IPS-18a (cell line): ENCODE results near the gene DBN1.

Experiments
- H3K27ac ChIP-seq: one replicate; pipeline ENCODE4 v1.5.1; 2013; ENCODE audit warnings: low read length
- H3K27me3 ChIP-seq: one replicate; pipeline ENCODE4 v1.6.1; 2013; ENCODE audit warnings: mild to moderate bottlenecking, low read length; ENCODE audit not compliant: control insufficient read depth, insufficient read depth
- H3K36me3 ChIP-seq: one replicate; pipeline ENCODE4 v1.6.1; 2013; ENCODE audit warnings: low read depth, low read length; ENCODE audit not compliant: control insufficient read depth
- H3K4me1 ChIP-seq: one replicate; pipeline ENCODE4 v1.6.1; 2013; ENCODE audit warnings: low read depth, low read length; ENCODE audit not compliant: control insufficient read depth
- H3K4me3 ChIP-seq: one replicate; pipeline ENCODE4 v1.5.1; 2013; ENCODE audit warnings: low read length
- H3K9ac ChIP-seq: one replicate; pipeline ENCODE4 v1.6.1; 2013; ENCODE audit warnings: mild to moderate bottlenecking, low read length, moderate library complexity
- H3K9me3 ChIP-seq: one replicate; pipeline ENCODE4 v1.6.1; 2013; ENCODE audit warnings: low read depth, low read length; ENCODE audit not compliant: control insufficient read depth

DBN1 gene

GRCh38 chr5:177494346-177495195 lies 21.1 kb upstream of the DBN1 start:
- H3K27ac ChIP-seq: peak overlapping the region; percentile 96
- H3K9me3 ChIP-seq: no peaks in the 10 kb centered on the region
- peak overlapping the region; percentile 95 for H3K9ac ChIP-seq
- H3K4me3 ChIP-seq: peak overlapping the region; percentile 80
- peaks cover 21% of the 10 kb centered on the region for H3K36me3 ChIP-seq
- peaks cover 32% of the 10 kb centered on the region for H3K4me1 ChIP-seq
- peaks cover 16% of the 10 kb centered on the region for H3K27me3 ChIP-seq

DNA sequence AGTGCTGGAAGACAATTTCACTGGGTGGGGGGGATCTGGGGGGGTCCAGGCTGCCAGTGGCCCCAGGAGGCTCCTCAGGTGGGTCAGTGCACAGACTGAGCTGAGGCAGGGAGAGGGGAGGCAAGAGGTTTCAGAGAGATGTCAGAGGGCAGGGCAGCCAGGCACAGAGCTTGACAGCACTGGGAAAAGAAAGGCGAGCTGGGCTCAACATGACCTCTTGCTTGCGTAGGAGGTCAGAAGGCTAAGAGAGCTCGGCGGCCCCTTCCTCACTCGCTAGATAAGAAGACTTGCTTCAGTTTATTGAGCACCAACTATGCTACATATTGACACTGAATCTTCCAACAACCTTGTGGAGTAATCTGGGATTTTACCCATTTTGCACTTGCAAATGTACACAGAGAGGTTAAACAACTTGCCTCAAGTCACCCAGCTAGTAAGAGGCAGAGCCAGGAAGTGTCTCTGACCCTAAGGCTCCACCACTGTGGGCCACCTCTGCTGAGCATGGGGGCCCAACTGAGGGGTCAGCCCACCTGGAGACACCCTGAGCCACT lies 20.4 kb upstream of the DBN1 start:
- Histone ChIP-seq H3K4me1 (peaks cover 31% of the 10 kb centered on the region), H3K27ac (no peak overlapping the region), H3K36me3 (peaks cover 27% of the 10 kb centered on the region), H3K9me3 (no peaks in the 10 kb centered on the region), H3K27me3 (peaks cover 9% of the 10 kb centered on the region), H3K9ac (no peak overlapping the region), H3K4me3 (no peak overlapping the region)

DNA sequence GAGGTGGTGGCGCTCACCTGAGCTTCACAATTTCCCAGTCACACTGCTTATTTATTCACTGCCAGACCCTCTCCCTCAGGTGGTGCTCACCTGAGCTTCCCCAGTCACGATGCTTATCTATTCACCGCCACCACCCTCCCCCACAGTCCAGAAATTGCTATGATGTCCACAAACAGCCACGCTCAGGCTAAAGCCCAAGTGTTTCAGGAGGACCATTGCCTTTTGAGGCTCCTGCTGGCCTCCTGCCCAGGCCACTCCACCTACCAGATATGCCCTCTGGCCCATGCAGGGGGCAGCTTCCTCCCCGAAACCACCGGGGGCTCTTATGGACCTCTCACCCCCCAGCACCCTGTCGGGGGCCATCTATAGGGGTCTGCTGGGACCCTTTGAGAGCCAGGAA lies 19.4 kb upstream of the DBN1 start:
- Histone ChIP-seq H3K4me1 (peaks cover 23% of the 10 kb centered on the region), H3K36me3 (peaks cover 37% of the 10 kb centered on the region), H3K9ac (no peak overlapping the region), H3K27ac (no peak overlapping the region), H3K9me3 (no peaks in the 10 kb centered on the region), H3K4me3 (no peak overlapping the region), H3K27me3 (no peaks in the 10 kb centered on the region)

- Histone ChIP-seq H3K9me3 (no peaks in the 10 kb centered on the region), H3K27me3 (no peaks in the 10 kb centered on the region), H3K27ac (no peak overlapping the region), H3K9ac (no peak overlapping the region), H3K4me3 (no peak overlapping the region), H3K36me3 (peaks cover 44% of the 10 kb centered on the region), H3K4me1 (peaks cover 23% of the 10 kb centered on the region)
Measured at GRCh38 chr5:177491983-177492746, 18.7 kb upstream of the DBN1 start.

DNA sequence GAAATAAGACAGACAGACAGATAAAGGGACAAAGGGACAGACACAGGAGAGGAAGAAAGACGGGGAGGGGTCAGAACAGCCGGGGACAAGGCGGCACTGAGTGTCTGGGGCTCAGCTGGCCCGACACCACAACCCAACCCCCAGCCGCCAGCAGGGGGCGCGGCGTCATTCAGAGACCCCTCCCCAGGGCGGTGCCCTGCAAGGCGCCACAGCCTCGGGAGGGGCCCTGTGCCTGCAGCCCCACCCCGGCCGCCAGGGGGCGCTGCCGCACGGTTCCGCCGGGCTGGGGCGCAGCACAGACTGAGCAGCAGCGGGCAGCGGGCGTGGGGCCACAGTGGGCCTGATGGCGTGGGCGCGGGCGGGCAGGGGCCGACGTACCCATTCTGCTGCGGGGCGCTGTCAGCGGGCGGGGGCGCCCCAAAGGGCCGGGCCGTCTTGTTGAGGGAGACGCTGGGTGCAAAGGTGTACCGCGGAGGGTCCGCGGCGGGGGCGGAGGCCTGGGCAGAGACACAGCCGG lies 18.1 kb upstream of the DBN1 start:
- no peak overlapping the region for H3K4me3 ChIP-seq
- H3K27ac ChIP-seq: no peak overlapping the region
- H3K36me3 ChIP-seq: peaks cover 47% of the 10 kb centered on the region
- no peaks in the 10 kb centered on the region for H3K27me3 ChIP-seq
- H3K9me3 ChIP-seq: no peaks in the 10 kb centered on the region
- H3K4me1 ChIP-seq: peaks cover 23% of the 10 kb centered on the region
- no peak overlapping the region for H3K9ac ChIP-seq

GRCh38 chr5:177490992-177491391 lies 17.6 kb upstream of the DBN1 start:
- Histone ChIP-seq H3K27me3 (no peaks in the 10 kb centered on the region), H3K9ac (no peak overlapping the region), H3K36me3 (peaks cover 51% of the 10 kb centered on the region), H3K4me1 (peaks cover 18% of the 10 kb centered on the region), H3K9me3 (no peaks in the 10 kb centered on the region), H3K4me3 (no peak overlapping the region), H3K27ac (no peak overlapping the region)

DNA sequence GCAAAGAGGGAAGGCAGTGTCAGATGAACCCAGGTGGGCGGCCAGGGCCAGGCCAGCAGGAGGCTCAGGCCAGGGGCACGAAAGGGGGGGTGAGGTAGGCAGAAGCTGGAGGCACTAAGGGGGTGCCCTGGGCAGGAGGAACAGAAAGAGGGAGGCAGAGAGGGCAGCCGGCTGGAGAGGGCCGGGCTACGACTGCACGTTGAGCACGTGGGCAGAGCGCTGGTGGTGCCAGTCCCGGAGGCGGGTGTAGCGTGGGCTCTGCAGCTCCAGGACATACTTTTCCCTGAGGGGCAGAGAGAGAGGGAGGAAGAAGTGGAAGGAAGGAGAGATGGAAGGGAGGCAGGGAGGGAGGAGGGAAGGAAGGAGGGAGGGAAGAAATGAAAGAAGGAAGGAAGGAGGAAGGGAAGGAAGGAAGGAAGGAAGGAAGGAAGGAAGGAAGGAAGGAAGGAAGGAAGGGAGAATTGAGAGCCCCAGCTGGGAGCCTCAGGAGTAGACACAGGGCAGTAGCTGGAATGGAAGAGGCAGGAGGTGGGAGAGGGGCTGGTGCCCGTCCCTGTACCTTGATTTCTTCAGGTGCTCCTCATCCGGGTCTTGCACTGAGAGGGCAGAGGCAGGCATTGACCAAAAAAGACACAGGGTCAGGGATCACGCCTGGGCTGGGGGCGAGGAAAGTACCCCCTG lies 17.0 kb upstream of the DBN1 start:
- no peak overlapping the region for H3K9ac ChIP-seq
- no peak overlapping the region for H3K27ac ChIP-seq
- peaks cover 13% of the 10 kb centered on the region for H3K4me1 ChIP-seq
- H3K9me3 ChIP-seq: no peaks in the 10 kb centered on the region
- H3K4me3 ChIP-seq: no peak overlapping the region
- peaks cover 52% of the 10 kb centered on the region for H3K36me3 ChIP-seq
- no peaks in the 10 kb centered on the region for H3K27me3 ChIP-seq

DNA sequence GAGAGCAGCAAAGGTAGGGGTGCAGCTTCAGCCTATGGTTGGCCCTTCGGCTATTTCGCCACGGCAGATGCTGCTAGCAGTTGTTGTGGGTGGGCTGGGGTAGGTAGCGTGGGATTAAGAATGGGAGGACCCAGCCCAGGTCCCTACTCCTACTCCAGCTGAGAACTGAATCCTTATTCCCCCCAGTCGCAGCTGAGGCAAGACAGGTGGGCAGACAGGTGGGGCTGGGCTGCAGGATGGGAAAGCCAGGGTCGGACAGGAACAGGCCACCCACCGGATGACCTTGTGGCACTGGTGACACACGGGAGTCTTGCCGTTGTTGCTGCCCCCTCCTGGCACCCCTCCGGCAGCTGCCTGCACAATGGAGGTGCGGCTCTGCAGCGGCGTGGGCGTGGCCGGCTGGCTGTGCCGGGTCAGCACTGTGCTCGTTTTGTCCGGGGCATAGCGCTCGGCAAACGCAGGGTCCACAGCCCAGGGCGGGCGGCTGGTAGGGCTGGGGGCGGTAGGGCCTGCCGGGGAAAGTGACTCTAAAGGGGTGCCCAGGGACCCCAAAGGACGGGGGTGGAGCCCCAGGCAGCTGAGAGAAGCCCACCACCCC lies 15.8 kb upstream of the DBN1 start:
- H3K27ac ChIP-seq: no peak overlapping the region
- peaks cover 55% of the 10 kb centered on the region for H3K36me3 ChIP-seq
- no peaks in the 10 kb centered on the region for H3K27me3 ChIP-seq
- no peaks in the 10 kb centered on the region for H3K9me3 ChIP-seq
- H3K4me1 ChIP-seq: peaks cover 4% of the 10 kb centered on the region
- no peak overlapping the region for H3K9ac ChIP-seq
- H3K4me3 ChIP-seq: no peak overlapping the region

DNA sequence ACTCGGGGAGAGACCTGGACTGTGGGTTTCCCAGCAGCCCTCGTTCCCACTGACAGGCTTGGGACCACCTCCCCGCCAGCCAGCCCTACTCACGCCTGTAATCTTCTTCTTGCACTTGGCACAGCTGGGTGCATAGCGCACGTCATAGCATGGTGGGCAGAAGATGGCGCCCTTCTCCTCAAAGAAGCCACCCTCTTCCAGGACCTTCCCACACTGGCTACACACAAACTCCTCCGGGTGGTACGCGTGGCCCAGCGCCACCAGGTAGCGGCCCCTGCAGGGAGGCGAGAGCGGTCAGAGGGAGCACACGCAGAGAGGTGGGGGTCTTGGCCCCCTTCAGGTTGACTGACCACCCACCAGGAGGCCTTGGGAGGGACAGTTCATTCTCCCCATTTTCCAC lies 14.5 kb upstream of the DBN1 start:
- H3K27me3 ChIP-seq: no peaks in the 10 kb centered on the region
- no peaks in the 10 kb centered on the region for H3K9me3 ChIP-seq
- peaks cover 4% of the 10 kb centered on the region for H3K4me1 ChIP-seq
- peaks cover 58% of the 10 kb centered on the region for H3K36me3 ChIP-seq
- no peak overlapping the region for H3K4me3 ChIP-seq
- H3K27ac ChIP-seq: no peak overlapping the region
- no peak overlapping the region for H3K9ac ChIP-seq

DNA sequence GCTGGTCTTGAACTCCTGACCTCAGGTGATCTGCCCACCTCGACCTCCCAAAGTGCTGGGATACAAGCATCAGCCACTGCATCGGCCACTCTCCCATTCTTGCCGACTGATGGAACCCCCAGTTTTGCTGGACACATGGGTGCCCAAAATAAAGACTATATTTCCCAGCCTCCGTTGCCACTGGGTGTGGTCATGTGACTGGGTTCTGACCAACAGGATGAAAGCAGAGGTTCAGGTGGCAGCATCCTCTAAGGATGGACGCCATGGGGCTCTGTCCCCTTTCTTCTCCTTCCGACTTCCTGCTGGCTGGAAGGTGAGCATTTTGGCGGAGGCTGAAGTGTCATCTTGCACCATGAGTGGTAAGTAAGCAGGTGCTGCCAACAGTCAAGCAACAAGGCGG lies 13.7 kb upstream of the DBN1 start:
- no peak overlapping the region for H3K4me3 ChIP-seq
- H3K27me3 ChIP-seq: no peaks in the 10 kb centered on the region
- peaks cover 4% of the 10 kb centered on the region for H3K4me1 ChIP-seq
- H3K36me3 ChIP-seq: peaks cover 58% of the 10 kb centered on the region
- H3K9me3 ChIP-seq: no peaks in the 10 kb centered on the region
- H3K27ac ChIP-seq: no peak overlapping the region
- H3K9ac ChIP-seq: no peak overlapping the region

DNA sequence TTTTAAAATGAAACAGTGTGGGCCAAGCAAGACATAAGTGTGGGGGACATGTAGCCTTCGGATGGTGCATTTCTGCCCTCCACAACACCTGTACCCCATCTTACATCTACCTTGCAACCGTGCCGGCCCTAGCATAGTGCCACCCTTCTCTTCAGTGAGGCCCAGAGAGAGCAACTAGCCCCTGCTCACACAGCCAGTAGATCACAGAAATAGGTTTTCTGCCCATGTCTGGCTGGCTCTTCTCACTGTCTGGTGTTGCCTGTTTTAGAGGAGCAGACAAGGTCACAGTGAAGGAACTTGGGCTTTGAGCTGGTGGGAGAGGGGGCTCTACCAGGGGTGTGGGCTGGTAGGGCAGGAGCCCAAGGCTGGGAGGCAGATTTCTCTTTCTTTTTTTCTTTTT lies 12.8 kb upstream of the DBN1 start:
- Histone ChIP-seq H3K27me3 (no peaks in the 10 kb centered on the region), H3K27ac (no peak overlapping the region), H3K9ac (no peak overlapping the region), H3K9me3 (no peaks in the 10 kb centered on the region), H3K4me3 (no peak overlapping the region), H3K4me1 (peaks cover 3% of the 10 kb centered on the region), H3K36me3 (peaks cover 63% of the 10 kb centered on the region)
